ENCODE measurements around the gene TTC23L. TPM values are rescaled to one million over a fixed set of nuclear protein-coding genes. Genes with fewer than 3 reads are reported as not detected.

Gene TTC23L
- total RNA-seq, 4 donors from 2014 or later = 0.48 to 7.0 (median 0.78) TPM

DNA sequence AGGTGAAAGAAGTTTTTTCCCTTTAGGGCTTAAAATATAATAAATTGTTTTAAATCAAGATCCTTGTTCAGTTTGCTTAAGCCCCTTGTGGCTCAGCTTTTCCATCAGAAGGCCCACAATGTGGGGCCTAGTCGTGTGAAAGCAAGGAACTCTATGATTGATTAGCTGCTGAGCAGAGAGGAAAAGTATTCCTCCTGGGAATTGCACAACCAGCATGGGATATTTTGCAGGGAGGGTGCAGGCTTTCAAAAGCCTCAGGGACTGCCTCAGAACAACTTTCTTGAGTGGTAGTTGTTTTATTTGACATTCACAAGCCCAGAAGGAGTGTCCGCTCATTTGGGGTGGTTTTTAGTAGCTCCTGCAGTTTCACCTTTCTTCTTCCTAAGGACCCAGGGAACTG is 19.8 kb downstream of the TTC23L start:
- Histone ChIP-seq H3K36me3 (no peaks in the 10 kb centered on the region), H3K4me1 (no peaks in the 10 kb centered on the region), H3K27ac (no peak overlapping the region), H3K27me3 (no peaks in the 10 kb centered on the region), H3K4me3 (no peak overlapping the region), H3K9me3 (no peaks in the 10 kb centered on the region)
- TF ChIP-seq POLR2A (IDR thresholded peaks at IDR 0.05) (no peak), EP300 (IDR thresholded peaks at IDR 0.05) (no peak), POLR2AphosphoS5 (IDR thresholded peaks at IDR 0.05) (no peak)
- TF ChIP-seq, protein P1, sequence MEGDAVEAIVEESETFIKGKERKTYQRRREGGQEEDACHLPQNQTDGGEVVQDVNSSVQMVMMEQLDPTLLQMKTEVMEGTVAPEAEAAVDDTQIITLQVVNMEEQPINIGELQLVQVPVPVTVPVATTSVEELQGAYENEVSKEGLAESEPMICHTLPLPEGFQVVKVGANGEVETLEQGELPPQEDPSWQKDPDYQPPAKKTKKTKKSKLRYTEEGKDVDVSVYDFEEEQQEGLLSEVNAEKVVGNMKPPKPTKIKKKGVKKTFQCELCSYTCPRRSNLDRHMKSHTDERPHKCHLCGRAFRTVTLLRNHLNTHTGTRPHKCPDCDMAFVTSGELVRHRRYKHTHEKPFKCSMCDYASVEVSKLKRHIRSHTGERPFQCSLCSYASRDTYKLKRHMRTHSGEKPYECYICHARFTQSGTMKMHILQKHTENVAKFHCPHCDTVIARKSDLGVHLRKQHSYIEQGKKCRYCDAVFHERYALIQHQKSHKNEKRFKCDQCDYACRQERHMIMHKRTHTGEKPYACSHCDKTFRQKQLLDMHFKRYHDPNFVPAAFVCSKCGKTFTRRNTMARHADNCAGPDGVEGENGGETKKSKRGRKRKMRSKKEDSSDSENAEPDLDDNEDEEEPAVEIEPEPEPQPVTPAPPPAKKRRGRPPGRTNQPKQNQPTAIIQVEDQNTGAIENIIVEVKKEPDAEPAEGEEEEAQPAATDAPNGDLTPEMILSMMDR (IDR thresholded peaks at IDR 0.05) = no peak
- DNase-seq (ENCODE audit: low spot score in 2 of 2) = no peak
- 55% methylated on average over 2 of the region's 2 CpGs for WGBS

DNA sequence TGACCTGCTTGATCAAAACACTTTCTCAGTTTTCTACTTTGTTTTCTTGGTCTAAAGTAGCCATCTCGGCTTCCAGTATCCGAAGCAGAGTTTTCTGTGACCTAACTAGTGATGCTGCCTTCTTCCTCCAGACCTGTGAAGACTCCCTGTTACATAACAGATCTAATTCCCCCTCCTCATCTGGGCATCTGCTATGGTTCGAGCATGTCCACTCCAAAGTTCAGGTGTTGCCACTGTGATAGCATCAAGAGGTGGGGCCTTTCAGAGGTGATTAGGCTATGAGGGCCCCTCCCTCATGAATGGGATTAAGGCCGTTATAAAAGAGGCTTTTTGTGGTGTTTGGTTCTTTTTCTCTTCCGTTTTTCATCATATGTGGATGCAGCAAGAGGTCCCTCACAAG is 20.3 kb downstream of the TTC23L start:
- H3K4me3 ChIP-seq = no peak overlapping the region
- H3K4me1 ChIP-seq = no peaks in the 10 kb centered on the region
- WGBS = 95% methylated on average over 5 of the region's 5 CpGs
- no peaks in the 10 kb centered on the region for H3K27me3 ChIP-seq
- no peak for DNase-seq (ENCODE audit: low spot score in 2 of 2)
- no peaks in the 10 kb centered on the region for H3K9me3 ChIP-seq
- no peaks in the 10 kb centered on the region for H3K36me3 ChIP-seq
- TF ChIP-seq POLR2A (IDR thresholded peaks at IDR 0.05) = no peak
- no peak for TF ChIP-seq POLR2AphosphoS5 (IDR thresholded peaks at IDR 0.05)
- no peak for TF ChIP-seq EP300 (IDR thresholded peaks at IDR 0.05)
- TF ChIP-seq, protein P1 (IDR thresholded peaks at IDR 0.05) = no peak
- no peak overlapping the region for H3K27ac ChIP-seq

DNA sequence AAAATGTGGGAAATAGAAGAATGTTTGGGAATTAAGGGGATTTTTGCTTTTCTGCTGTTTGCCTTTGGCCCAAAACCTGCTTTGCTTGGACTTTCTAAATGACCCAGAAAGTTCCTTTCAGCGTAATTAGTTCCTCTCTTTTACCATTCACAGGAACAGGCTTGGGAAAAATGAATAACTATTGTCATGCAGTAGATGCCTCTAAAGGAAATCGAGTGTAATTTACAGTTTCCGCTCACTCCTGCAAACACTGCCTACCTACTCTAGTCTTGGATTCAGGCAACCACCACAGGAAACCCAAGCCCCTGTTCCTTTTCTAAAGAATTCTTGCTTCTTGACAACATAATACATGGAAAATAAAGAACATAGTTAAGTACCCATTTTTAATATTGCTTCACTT is 25.0 kb downstream of the TTC23L start:
- H3K27ac ChIP-seq = no peak overlapping the region
- H3K36me3 ChIP-seq = no peaks in the 10 kb centered on the region
- H3K4me3 ChIP-seq = no peak overlapping the region
- whole genome bisulfite sequencing = 56% methylated on average over 3 of the region's 3 CpGs
- H3K4me1 ChIP-seq = peaks cover 5% of the 10 kb centered on the region
- no peak for DNase-seq (ENCODE audit: low spot score in 2 of 2)
- no peaks in the 10 kb centered on the region for H3K9me3 ChIP-seq
- TF ChIP-seq POLR2AphosphoS5 (IDR thresholded peaks at IDR 0.05) (no peak), EP300 (IDR thresholded peaks at IDR 0.05) (no peak)
- TF ChIP-seq, protein P1 (IDR thresholded peaks at IDR 0.05) = no peak
- no peaks in the 10 kb centered on the region for H3K27me3 ChIP-seq

DNA sequence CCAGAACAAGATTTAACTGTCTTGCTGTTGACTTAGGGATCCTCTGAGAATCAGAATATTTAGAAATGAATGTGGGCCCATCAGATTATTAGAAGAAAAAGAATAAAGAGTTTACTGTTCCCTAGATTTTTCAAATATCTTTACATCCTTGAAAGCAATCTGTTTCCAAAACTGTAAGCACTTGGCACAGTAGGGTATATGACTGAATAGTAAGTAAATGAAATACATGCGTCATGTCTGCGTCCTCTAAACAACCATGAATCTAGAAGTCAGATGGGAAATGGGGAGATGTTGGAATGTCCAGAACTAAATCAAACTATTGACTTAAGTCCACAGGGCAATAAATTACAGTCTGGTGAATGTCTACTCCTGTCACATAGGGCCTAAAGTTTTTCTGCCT is 26.1 kb downstream of the TTC23L start:
- no peak overlapping the region for H3K27ac ChIP-seq
- no peak overlapping the region for H3K4me3 ChIP-seq
- 87% methylated on average over 2 of the region's 2 CpGs for WGBS
- no peaks in the 10 kb centered on the region for H3K36me3 ChIP-seq
- H3K4me1 ChIP-seq = peaks cover 5% of the 10 kb centered on the region
- TF ChIP-seq POLR2AphosphoS5 (IDR thresholded peaks at IDR 0.05) (no peak), EP300 (IDR thresholded peaks at IDR 0.05) (no peak), POLR2A (IDR thresholded peaks at IDR 0.05) (no peak)
- TF ChIP-seq, protein P1 (IDR thresholded peaks at IDR 0.05) = no peak
- H3K9me3 ChIP-seq = no peaks in the 10 kb centered on the region
- DNase-seq (ENCODE audit: low spot score in 2 of 2) = no peak
- H3K27me3 ChIP-seq = no peaks in the 10 kb centered on the region

DNA sequence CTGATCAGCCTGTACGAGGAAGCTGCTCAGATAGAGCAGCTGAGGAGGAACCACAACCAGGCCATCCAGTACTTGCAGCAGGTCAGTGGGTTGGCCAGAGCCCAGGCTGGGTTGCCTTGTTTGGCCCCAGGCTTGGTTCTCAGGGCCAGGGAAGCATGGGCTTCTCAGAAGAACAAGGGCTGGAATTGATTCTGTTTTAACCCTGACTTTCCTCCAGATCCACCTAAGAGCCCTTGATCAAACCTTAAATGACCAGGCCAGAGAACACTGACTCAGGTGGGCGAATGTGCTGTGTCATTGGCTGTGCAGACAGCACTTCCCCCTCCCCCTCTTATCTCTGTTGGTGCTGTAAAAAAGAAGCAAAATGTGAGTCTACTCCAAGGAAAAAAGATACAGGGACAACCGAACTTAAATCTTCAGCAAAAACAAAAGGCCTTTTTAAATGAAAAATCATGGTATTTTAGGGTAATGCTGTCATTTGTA is 28.1 kb downstream of the TTC23L start:
- Histone ChIP-seq H3K4me3 (no peak overlapping the region), H3K4me1 (peaks cover 5% of the 10 kb centered on the region), H3K27me3 (no peaks in the 10 kb centered on the region), H3K27ac (no peak overlapping the region), H3K9me3 (no peaks in the 10 kb centered on the region), H3K36me3 (no peaks in the 10 kb centered on the region)
- TF ChIP-seq EP300 (IDR thresholded peaks at IDR 0.05) (no peak), POLR2AphosphoS5 (IDR thresholded peaks at IDR 0.05) (no peak), POLR2A (IDR thresholded peaks at IDR 0.05) (no peak)
- TF ChIP-seq, protein P1 (IDR thresholded peaks at IDR 0.05) = no peak
- DNase-seq (ENCODE audit: low spot score in 2 of 2) = no peak
- WGBS = 69% methylated on average over 3 of the region's 3 CpGs

All from suprapubic skin (tissue), 4 donors.